ENCODE results near the gene TXNRD2.

Gene TXNRD2

DNA sequence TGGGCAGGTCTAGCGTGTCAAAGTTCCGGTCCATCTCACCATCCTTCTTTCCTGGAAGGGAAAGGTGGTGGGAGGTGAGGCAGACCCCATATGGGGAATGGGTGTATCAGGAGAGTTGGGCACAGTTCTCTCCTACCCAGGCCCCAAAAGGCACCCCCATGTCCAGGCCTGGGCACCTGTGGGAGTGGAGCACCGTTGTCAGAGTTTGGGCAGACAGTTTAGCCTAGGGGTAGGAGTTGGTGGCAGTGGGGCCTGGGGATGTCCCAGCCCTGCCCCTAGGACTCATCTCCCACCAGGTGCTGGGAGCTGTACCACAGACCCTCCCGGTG is 34.1 kb upstream of the TXNRD2 start:
- TF ChIP-seq SIN3A (IDR thresholded peaks at IDR 0.05; ENCODE audit: borderline replicate concordance, insufficient read depth, low read length) = no peak
- TF ChIP-seq TAF1 (IDR thresholded peaks at IDR 0.05; ENCODE audit: borderline replicate concordance, insufficient read depth, low read length) = no peak
- TF ChIP-seq, protein P1, sequence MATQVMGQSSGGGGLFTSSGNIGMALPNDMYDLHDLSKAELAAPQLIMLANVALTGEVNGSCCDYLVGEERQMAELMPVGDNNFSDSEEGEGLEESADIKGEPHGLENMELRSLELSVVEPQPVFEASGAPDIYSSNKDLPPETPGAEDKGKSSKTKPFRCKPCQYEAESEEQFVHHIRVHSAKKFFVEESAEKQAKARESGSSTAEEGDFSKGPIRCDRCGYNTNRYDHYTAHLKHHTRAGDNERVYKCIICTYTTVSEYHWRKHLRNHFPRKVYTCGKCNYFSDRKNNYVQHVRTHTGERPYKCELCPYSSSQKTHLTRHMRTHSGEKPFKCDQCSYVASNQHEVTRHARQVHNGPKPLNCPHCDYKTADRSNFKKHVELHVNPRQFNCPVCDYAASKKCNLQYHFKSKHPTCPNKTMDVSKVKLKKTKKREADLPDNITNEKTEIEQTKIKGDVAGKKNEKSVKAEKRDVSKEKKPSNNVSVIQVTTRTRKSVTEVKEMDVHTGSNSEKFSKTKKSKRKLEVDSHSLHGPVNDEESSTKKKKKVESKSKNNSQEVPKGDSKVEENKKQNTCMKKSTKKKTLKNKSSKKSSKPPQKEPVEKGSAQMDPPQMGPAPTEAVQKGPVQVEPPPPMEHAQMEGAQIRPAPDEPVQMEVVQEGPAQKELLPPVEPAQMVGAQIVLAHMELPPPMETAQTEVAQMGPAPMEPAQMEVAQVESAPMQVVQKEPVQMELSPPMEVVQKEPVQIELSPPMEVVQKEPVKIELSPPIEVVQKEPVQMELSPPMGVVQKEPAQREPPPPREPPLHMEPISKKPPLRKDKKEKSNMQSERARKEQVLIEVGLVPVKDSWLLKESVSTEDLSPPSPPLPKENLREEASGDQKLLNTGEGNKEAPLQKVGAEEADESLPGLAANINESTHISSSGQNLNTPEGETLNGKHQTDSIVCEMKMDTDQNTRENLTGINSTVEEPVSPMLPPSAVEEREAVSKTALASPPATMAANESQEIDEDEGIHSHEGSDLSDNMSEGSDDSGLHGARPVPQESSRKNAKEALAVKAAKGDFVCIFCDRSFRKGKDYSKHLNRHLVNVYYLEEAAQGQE (IDR thresholded peaks at IDR 0.05; ENCODE audit: insufficient read depth in 1 of 2, low read depth in 2 of 2, low read length in 2 of 2) = no peak
- TF ChIP-seq FOXP2 (optimal IDR thresholded peaks at IDR 0.05; ENCODE audit: borderline replicate concordance, extremely low read depth, extremely low read length, insufficient read depth) = no peak

DNA sequence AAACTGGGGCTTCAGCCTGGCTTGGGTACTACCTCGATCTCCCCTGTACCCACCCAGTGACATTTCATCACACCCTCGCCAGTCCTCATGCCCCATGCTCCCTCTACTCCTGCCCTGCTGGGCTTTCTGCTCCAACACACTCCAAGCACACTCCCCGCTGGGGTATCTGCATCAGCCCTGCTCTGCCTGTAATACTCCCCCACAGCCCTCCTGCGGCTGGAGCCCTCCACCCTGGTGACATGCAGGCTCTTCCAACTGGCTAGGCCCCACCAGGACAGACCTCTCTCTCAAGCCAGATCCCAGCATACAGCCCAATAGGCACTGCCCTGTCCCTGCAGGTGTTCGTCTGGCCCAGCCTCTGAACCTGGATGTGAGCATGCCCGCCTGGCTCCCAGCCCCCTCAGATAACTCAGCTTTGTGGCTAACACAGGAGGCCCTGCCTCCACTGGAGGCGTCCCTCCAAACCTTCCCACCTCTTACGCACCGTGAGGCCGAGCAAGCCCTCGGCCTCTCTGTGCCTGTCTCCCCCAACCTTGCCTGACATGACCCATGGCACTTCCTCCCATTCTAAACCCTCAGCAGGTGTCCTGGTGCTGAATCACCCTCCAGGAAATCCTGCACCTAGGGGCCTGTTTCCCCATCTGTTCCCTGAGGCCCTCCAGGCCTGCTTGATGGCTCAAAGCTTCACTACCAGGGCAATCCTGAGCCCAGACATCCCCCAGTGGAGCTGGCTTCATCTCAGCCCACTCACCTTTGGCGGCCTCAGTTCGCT is 33.5 kb upstream of the TXNRD2 start:
- TF ChIP-seq POLR2AphosphoS5 (IDR thresholded peaks at IDR 0.05; ENCODE audit: low read depth, low read length) (no peak), SIN3A (IDR thresholded peaks at IDR 0.05; ENCODE audit: borderline replicate concordance, insufficient read depth, low read length) (no peak), FOXP2 (optimal IDR thresholded peaks at IDR 0.05; ENCODE audit: borderline replicate concordance, extremely low read depth, extremely low read length, insufficient read depth) (no peak), TAF1 (IDR thresholded peaks at IDR 0.05; ENCODE audit: borderline replicate concordance, insufficient read depth, low read length) (no peak)
- TF ChIP-seq, protein P1 (IDR thresholded peaks at IDR 0.05; ENCODE audit: insufficient read depth in 1 of 2, low read depth in 2 of 2, low read length in 2 of 2) = no peak

DNA sequence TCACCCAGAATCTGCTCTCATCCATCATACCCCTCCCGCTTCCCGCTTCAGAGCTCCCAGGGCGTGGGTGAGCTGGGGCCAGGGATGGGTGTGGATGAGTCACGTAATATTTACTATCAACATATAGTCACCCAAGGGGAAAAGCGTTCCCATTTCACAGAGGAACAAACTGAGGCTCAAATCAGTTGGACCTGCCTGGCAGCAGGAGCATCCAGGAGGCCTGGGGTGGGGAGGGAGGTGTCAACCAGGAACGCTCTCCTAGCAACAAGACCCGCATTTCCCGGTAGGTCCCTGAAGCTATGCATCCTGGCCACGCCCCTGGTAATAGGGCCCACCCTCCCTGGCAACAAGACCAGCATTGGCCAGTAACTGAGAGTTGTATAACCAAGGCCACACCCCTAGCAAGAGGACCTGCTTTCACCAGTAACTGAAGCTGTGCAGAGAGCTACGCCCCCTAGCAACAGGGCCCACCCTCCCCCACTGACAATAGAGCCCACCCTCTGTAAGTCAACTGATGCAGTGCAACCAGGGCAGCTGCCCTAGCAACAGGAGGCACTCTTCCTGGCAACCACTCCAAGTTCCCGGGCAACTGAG is 32.7 kb upstream of the TXNRD2 start:
- no peak for TF ChIP-seq TAF1 (IDR thresholded peaks at IDR 0.05; ENCODE audit: borderline replicate concordance, insufficient read depth, low read length)
- no peak for TF ChIP-seq FOXP2 (optimal IDR thresholded peaks at IDR 0.05; ENCODE audit: borderline replicate concordance, extremely low read depth, extremely low read length, insufficient read depth)

DNA sequence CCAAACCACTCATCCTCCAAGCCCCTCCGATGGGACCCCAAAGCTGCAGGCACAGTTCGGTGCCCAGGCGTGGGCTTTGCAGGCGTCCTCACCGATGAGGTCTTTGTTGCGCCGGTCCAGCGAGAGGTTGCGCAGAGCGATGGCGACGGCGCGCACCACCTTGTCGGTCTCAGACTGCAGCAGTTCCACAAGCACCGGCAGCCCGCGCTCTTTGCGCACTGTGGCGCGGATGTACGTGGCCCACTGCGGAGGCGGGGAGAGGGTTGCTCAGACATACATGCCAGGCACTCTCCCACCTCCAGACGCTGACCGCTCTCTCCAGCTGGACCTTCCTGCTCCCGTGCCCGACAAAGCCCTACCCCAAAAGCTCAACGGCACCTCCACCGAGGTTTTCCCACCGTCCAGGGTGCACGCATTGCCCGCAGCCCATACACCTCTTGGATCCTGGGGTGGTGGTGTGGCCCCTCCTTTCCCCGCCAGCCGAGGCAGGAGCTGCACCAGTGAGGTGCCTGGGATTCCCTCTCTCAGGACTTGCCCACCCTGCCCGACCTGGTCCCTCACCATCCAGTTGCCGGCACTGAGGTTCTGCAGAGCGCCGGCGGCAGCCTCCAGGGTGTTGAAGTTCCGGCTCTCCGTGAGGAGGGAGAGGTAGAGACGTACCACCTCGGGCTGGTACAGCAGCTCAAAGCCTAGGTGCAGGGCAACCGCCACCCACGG is 32.1 kb upstream of the TXNRD2 start:
- TF ChIP-seq POLR2AphosphoS5 (IDR thresholded peaks at IDR 0.05; ENCODE audit: low read depth, low read length) = no peak
- no peak for TF ChIP-seq FOXP2 (optimal IDR thresholded peaks at IDR 0.05; ENCODE audit: borderline replicate concordance, extremely low read depth, extremely low read length, insufficient read depth)
- TF ChIP-seq, protein P1 (IDR thresholded peaks at IDR 0.05; ENCODE audit: insufficient read depth in 1 of 2, low read depth in 2 of 2, low read length in 2 of 2) = no peak
- TF ChIP-seq SIN3A (IDR thresholded peaks at IDR 0.05; ENCODE audit: borderline replicate concordance, insufficient read depth, low read length) = no peak
- no peak for TF ChIP-seq TAF1 (IDR thresholded peaks at IDR 0.05; ENCODE audit: borderline replicate concordance, insufficient read depth, low read length)

DNA sequence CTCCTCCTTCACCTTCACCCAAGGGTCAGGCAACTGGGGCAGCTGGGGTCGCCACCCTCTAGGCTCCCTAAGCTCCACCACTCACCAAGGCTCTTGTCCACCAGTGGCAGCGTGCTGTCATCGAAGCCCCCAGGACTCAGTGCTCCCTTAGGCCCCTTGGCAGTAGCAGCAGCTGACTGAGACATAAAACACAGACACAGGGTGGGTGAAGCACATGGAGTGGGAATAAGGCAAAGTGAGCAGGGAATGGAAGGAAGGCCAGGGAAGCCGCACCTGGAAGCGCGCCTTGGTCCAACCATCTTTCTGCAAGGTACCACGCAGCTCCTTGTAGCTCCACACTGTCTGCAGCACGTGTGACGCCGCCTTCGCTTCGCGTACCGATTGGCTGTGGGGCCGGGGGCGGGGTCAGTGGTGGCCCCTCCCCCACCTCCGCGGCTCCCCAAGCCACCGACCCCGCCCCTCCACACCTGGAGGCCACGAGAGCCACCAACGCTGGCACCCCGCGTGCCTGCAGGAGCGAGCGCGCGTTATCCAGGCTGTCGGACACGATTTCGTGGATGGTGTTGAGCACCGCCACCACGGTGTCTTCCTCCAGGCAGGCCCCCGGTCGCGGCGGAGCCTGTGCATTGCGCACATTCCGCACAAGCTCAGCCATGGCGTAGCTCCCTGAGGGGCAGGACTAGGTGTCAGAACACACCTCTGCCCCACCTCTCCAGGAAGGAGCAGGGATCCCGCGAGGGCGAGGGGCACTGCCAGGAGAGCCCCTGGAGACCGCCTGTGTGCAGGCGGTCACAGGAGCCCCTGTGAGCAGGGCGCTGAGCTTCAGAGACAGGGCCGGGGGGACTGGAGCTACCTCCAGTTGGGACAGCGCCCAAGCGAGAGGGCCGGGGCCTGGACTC is 31.3 kb upstream of the TXNRD2 start:
- TF ChIP-seq FOXP2 (optimal IDR thresholded peaks at IDR 0.05; ENCODE audit: borderline replicate concordance, extremely low read depth, extremely low read length, insufficient read depth) (no peak), POLR2AphosphoS5 (IDR thresholded peaks at IDR 0.05; ENCODE audit: low read depth, low read length) (no peak)
- TF ChIP-seq, protein P1 (IDR thresholded peaks at IDR 0.05; ENCODE audit: insufficient read depth in 1 of 2, low read depth in 2 of 2, low read length in 2 of 2) = no peak
